Natural killer cell (primary cell): ENCODE data around the gene ARHGAP26. TPM values are rescaled to one million over a fixed set of nuclear protein-coding genes. Genes with fewer than 3 reads are reported as not detected.

Experiments used
- ATAC-seq, 3 donors: fragments of 150-1000 bp in 2 of 3; fragments of 200-7000 bp in 1 of 3; cut with Tn5 transposase; 1 replicate in 1 of 3; 2 replicates in 2 of 3; pipeline ENCODE4 v1.10.0; 2021; ENCODE audit warnings: mild to moderate bottlenecking in 2 of 3, moderate library complexity in 2 of 3
- DNase-seq, 2 donors: peaks; one replicate each; pipeline versions ENCODE4 v3.0.0 to v3.0.0-alpha.2; 2013 to 2021; ENCODE audit warnings: mixed read lengths in 1 of 2
- H3K27ac ChIP-seq: one replicate; pipeline ENCODE4 v1.5.1; 2013; ENCODE audit warnings: mild to moderate bottlenecking, low read length
- H3K27me3 ChIP-seq: one replicate; pipeline ENCODE4 v1.6.1; 2013; ENCODE audit warnings: low read length; ENCODE audit not compliant: control insufficient read depth, insufficient read depth
- H3K36me3 ChIP-seq: one replicate; pipeline ENCODE4 v1.6.1; 2013; ENCODE audit warnings: low read length; ENCODE audit not compliant: control insufficient read depth, insufficient read depth
- H3K4me1 ChIP-seq: one replicate; pipeline ENCODE4 v1.6.1; 2013; ENCODE audit warnings: low read length; ENCODE audit not compliant: control insufficient read depth, insufficient read depth
- H3K4me3 ChIP-seq: one replicate; pipeline ENCODE4 v1.5.1; 2013; ENCODE audit warnings: low read length
- H3K9me3 ChIP-seq: one replicate; pipeline ENCODE4 v1.6.1; 2013; ENCODE audit warnings: low read length; ENCODE audit not compliant: control insufficient read depth, insufficient read depth
- H3K27ac Mint-ChIP-seq, 2 donors: one replicate each; pipeline ENCODE4 v1.8.0; 2022; ENCODE audit warnings: mild to moderate bottlenecking in 2 of 2, mixed read lengths in 2 of 2, moderate library complexity in 1 of 2
- H3K27me3 Mint-ChIP-seq, 2 donors: one replicate each; pipeline ENCODE4 v1.8.0; 2022; ENCODE audit warnings: low read depth in 2 of 2, mixed read lengths in 2 of 2
- H3K36me3 Mint-ChIP-seq: one replicate; pipeline ENCODE4 v1.8.0; 2022; ENCODE audit warnings: mixed read lengths
- H3K4me1 Mint-ChIP-seq, 2 donors: one replicate each; pipeline ENCODE4 v1.8.0; 2022; ENCODE audit warnings: mixed read lengths in 2 of 2
- H3K4me3 Mint-ChIP-seq: one replicate; pipeline ENCODE4 v1.8.0; 2022; ENCODE audit warnings: mild to moderate bottlenecking, moderate library complexity, mixed read lengths
- H3K9me3 Mint-ChIP-seq, 2 donors: one replicate each; pipeline ENCODE4 v1.8.0; 2022; ENCODE audit warnings: mixed read lengths in 2 of 2
- WGBS: methylation state at CpG from one replicate; pipeline ENCODE4 v1.1.7; 2013; ENCODE audit warnings: missing lambda C conversion rate; ENCODE audit not compliant: insufficient coverage; 5-methylcytosine and 5-hydroxymethylcytosine counted together
- intact Hi-C: fragments of 100-400 bp; cut with micrococcal nuclease; formaldehyde crosslinking; loops from one replicate; pipeline ENCODE4 v1.14.2; 2022
- total RNA-seq, 4 donors: library from RNA; stranded (reverse); fragments of 120-200 nt in 1 of 4; gene quantifications; one replicate each; pipeline versions ENCODE4 v1.2.3 to v1.2.4, GENCODE V29; 2013 to 2022
- TF ChIP-seq, protein P1 (sequence below): fragments of 200-600 bp; IDR thresholded peaks from one replicate; pipeline ENCODE4 v1.8.0; 2022; ENCODE audit warnings: antibody characterized with exemption

The ARHGAP26 gene
- total RNA-seq, 3 donors from 2014 or later (not counting 1 experiment from before 2014, with no cell fraction given), result 153 to 159 (median 158) TPM

DNA sequence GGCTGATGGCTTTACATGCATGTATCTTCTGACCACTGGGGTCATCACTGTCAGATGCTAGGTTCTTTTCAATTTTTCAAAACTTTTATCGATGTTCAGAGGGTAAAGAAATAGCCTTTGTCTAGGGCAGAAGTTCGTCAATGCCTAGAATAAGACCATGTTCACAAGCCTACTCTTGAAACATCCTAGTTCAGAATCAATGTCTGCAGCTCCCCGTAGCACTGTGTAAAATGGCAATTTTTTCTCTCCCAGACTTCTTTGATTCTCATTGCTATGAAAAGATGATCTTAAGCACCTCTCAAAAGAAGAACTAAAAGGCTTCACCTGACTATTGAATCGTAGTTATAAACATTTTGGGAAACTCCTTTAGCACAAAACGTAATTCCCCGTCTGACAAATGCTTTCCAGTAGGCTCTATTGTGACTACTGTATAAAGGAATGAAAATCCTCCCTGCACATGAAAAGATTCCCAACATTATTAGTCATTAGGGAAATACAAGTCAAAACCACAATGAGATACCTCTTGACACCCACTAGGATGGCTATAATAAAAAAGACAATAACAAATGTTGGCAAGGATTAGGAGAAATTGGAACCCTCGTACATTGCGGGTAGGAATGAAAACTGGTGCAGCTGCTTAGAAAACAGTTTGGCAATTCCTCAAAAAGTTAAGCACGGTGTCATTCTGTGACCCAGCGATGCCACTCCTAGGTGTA is 263.5 kb downstream of the ARHGAP26 start:
- TF ChIP-seq, protein P1, sequence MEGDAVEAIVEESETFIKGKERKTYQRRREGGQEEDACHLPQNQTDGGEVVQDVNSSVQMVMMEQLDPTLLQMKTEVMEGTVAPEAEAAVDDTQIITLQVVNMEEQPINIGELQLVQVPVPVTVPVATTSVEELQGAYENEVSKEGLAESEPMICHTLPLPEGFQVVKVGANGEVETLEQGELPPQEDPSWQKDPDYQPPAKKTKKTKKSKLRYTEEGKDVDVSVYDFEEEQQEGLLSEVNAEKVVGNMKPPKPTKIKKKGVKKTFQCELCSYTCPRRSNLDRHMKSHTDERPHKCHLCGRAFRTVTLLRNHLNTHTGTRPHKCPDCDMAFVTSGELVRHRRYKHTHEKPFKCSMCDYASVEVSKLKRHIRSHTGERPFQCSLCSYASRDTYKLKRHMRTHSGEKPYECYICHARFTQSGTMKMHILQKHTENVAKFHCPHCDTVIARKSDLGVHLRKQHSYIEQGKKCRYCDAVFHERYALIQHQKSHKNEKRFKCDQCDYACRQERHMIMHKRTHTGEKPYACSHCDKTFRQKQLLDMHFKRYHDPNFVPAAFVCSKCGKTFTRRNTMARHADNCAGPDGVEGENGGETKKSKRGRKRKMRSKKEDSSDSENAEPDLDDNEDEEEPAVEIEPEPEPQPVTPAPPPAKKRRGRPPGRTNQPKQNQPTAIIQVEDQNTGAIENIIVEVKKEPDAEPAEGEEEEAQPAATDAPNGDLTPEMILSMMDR, result no peak
- H3K27me3 Mint-ChIP-seq, result no peaks in the 10 kb centered on the region
- no peaks in the 10 kb centered on the region for H3K9me3 Mint-ChIP-seq
- DNase-seq (no peak), ATAC-seq (no peak)
- H3K4me3 Mint-ChIP-seq, result no peak overlapping the region
- peaks cover 42 to 67% of the 10 kb centered on the region in 2 donors for H3K4me1 Mint-ChIP-seq
- H3K4me1 ChIP-seq, result peaks cover 22% of the 10 kb centered on the region
- intact Hi-C loops, result no loop called here
- H3K27ac Mint-ChIP-seq, result peak overlapping the region in 1 of 2 donors; percentile 16
- H3K9me3 ChIP-seq, result no peaks in the 10 kb centered on the region
- no peaks in the 10 kb centered on the region for H3K27me3 ChIP-seq
- WGBS, result 87% methylated on average over 9 of the region's 10 CpGs
- H3K36me3 Mint-ChIP-seq, result no peaks in the 10 kb centered on the region
- H3K4me3 ChIP-seq, result no peak overlapping the region
- no peak overlapping the region for H3K27ac ChIP-seq
- peaks cover 7% of the 10 kb centered on the region for H3K36me3 ChIP-seq

DNA sequence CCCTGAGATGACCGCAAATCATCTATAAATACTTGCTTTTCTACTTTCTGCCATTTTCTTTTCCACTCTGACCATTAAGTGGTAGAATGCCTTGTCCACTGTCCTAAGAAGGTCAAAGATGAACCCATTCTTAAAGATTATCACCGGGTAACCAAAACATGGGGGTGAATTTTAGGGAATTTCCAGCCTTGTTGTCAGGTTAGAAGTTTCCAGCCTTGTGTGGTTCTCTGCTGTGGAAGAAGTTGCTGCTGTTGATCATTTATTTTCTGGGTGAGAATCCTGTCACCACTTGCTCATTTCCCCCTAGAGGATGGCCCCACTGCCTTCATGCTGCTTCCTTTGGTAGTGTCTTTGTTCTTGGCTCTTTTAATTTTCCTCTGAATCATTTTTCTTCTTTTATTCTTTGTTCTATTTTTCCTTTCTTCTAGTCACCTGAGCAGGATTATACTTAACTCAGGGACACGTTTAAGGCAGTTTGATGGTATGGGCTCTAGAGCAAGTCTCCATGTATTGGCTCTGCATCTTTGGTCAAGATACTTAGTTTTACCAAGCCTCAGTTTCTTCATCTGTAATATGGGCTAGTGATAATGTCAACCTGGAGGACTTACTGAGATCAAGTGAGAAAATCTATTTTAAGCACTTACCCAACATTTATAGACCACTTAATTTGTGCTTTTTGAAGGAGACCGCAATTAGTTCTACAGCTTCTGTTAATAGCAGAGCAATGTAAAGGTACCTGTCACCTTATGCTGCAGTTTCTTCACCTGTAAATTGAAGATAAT is 266.2 kb downstream of the ARHGAP26 start:
- Mint-ChIP-seq H3K36me3 (no peaks in the 10 kb centered on the region), H3K27ac (peak overlapping the region; percentile 9 to 18), H3K27me3 (no peaks in the 10 kb centered on the region), H3K4me1 (peaks cover 23 to 47% of the 10 kb centered on the region in 2 donors), H3K4me3 (no peak overlapping the region), H3K9me3 (no peaks in the 10 kb centered on the region)
- peak in 1 of 2 donors; percentile 24 for DNase-seq
- Histone ChIP-seq H3K4me1 (no peaks in the 10 kb centered on the region), H3K9me3 (no peaks in the 10 kb centered on the region), H3K4me3 (no peak overlapping the region), H3K36me3 (peaks cover 10% of the 10 kb centered on the region), H3K27ac (no peak overlapping the region), H3K27me3 (no peaks in the 10 kb centered on the region)
- 77% methylated on average over 3 of the region's 4 CpGs for WGBS
- TF ChIP-seq, protein P1, result no peak
- peak in 2 of 3 donors; percentile 62 to 68 for ATAC-seq
- intact Hi-C loops, result no loop called here

DNA sequence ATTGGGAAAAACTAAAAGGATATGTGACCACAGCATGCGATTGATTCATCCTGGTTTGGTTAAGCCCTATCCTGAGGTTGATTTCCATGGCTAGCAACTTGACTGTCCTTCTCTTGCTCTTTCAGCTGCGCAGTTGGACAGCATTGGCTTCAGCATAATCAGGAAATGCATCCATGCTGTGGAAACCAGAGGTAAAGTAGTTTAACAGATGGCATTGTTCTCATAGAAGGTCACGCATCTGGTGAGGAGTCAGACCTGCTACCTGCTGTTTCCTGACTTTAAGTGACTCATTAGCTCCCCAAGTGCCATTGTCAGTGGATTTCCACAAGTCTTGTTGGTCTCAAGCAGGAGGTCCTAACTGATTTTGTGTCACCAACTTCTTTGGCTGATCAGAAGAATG is 266.9 kb downstream of the ARHGAP26 start:
- ATAC-seq (no peak), DNase-seq (no peak)
- TF ChIP-seq, protein P1, result no peak
- peaks cover 16 to 40% of the 10 kb centered on the region in 2 donors for H3K4me1 Mint-ChIP-seq
- H3K27me3 Mint-ChIP-seq, result no peaks in the 10 kb centered on the region
- H3K4me3 Mint-ChIP-seq, result no peak overlapping the region
- intact Hi-C loops, result no loop called here
- no peaks in the 10 kb centered on the region for H3K9me3 ChIP-seq
- peaks cover 18% of the 10 kb centered on the region for H3K36me3 ChIP-seq
- H3K27ac Mint-ChIP-seq, result peak overlapping the region in 1 of 2 donors; percentile 18
- no peaks in the 10 kb centered on the region for H3K4me1 ChIP-seq
- WGBS, result 91% methylated on average over 3 of the region's 3 CpGs
- H3K4me3 ChIP-seq, result no peak overlapping the region
- H3K27me3 ChIP-seq, result no peaks in the 10 kb centered on the region
- no peak overlapping the region for H3K27ac ChIP-seq
- no peaks in the 10 kb centered on the region for H3K36me3 Mint-ChIP-seq
- no peaks in the 10 kb centered on the region for H3K9me3 Mint-ChIP-seq
